Aorta (tissue), 5 donors: ENCODE measurements around the gene EOLA1. TPM values are rescaled to one million over a fixed set of nuclear protein-coding genes. Genes with fewer than 3 reads are reported as not detected.
"Not testable (repeated sequence)": the region's sequence is repeated elsewhere in the genome, so short reads cannot be mapped to it uniquely, and the experiment has no call there.

Experiments used
- ATAC-seq: fragments of 200-7000 bp; cut with Tn5 transposase; one replicate; pipeline ENCODE4 v1.9.1; 2022; ENCODE audit warnings: moderate library complexity; ENCODE audit not compliant: low FRiP score
- DNase-seq, 2 donors: peaks; one replicate each; pipeline ENCODE4 v3.0.0-alpha.2; 2020
- H3K27ac ChIP-seq, 2 donors: one replicate each; pipeline ENCODE4 v1.5.1; 2013; ENCODE audit warnings: low read length in 2 of 2, mild to moderate bottlenecking in 2 of 2, moderate library complexity in 2 of 2, control low read depth in 1 of 2, inconsistent platforms in 1 of 2, low read depth in 1 of 2
- H3K27me3 ChIP-seq, 2 donors: one replicate each; pipeline ENCODE4 v1.6.1; 2013; ENCODE audit warnings: control low read depth in 1 of 2, low read length in 1 of 2, mild to moderate bottlenecking in 1 of 2, moderate library complexity in 1 of 2; ENCODE audit not compliant: insufficient read depth in 2 of 2, control insufficient read depth in 1 of 2
- H3K36me3 ChIP-seq, 2 donors: one replicate each; pipeline ENCODE4 v1.6.1; 2013; ENCODE audit warnings: control low read depth in 1 of 2, low read length in 1 of 2, mild to moderate bottlenecking in 1 of 2; ENCODE audit not compliant: insufficient read depth in 2 of 2, control insufficient read depth in 1 of 2
- H3K4me1 ChIP-seq, 2 donors: one replicate each; pipeline ENCODE4 v1.6.1; 2013; ENCODE audit warnings: low read length in 2 of 2, control low read depth in 1 of 2, mild to moderate bottlenecking in 1 of 2, moderate library complexity in 1 of 2; ENCODE audit not compliant: insufficient read depth in 2 of 2, control insufficient read depth in 1 of 2
- H3K4me3 ChIP-seq, 2 donors: one replicate each; pipeline ENCODE4 v1.5.1; 2013; ENCODE audit warnings: low read length in 2 of 2, control low read depth in 1 of 2, mild to moderate bottlenecking in 1 of 2
- H3K9me3 ChIP-seq: one replicate; pipeline ENCODE4 v1.6.1; 2013; ENCODE audit warnings: mild to moderate bottlenecking, low read length; ENCODE audit not compliant: control insufficient read depth
- WGBS, 2 donors: extraction: QIAGEN DNeasy Blood & Tissue Kit; methylation state at CpG; one replicate each; pipeline ENCODE4 v1.1.7; 2013; 5-methylcytosine and 5-hydroxymethylcytosine counted together
- intact Hi-C, 2 donors: fragments of 100-400 bp; cut with DNase I; formaldehyde crosslinking; loops; one replicate each; pipeline versions ENCODE4 v1.14.2 to v1.15.0; 2022
- polyA plus RNA-seq, 2 donors: library from polyadenylated mRNA; stranded (reverse); fragments of 200-250 nt; gene quantifications; one replicate each; pipeline ENCODE4 v1.2.3, GENCODE V29; 2013
- total RNA-seq, 2 donors: library from RNA; stranded (reverse); fragmentation: NEBNext Ultra II Directional; extraction: Animal tissue kit (Norgen Biotek cat#: 25700); gene quantifications; one replicate each; pipeline ENCODE4 v1.2.1, GENCODE V29; 2021
- donor health status: healthy with polysubstance abuse.
- donor health status: Bipolar disorder and iron deficiency.
- donor health status: DM: no; HTN: no; CAD: no.
- donor health status: DM: no; HTN: no; CAD: no.
- donor health status: DM: yes; HTN: yes; CAD: no.

EOLA1 gene
- total and polyA plus RNA-seq, 4 donors: 16.4 to 25.1 (median 19.8) TPM

GRCh38 chrX:149520636-149521277 is 20.1 kb upstream of the EOLA1 start:
- not testable (repeated sequence) for H3K4me1 ChIP-seq, H3K9me3 ChIP-seq, H3K27ac ChIP-seq, H3K4me3 ChIP-seq, DNase-seq, H3K36me3 ChIP-seq, H3K27me3 ChIP-seq, ATAC-seq
- 46 to 61% methylated on average over 3 of the region's 3 CpGs for WGBS, 2 donors
- intact Hi-C loops: loop anchor here in 1 of 2 donors (5.0 kb wide), 1 partner anchor 112 kb away; the partner anchor contains the start of gene TMEM185A

- ATAC-seq (no peak), DNase-seq (no peak)
- H3K4me1 ChIP-seq: no peaks in the 10 kb centered on the region
- H3K9me3 ChIP-seq: no peaks in the 10 kb centered on the region
- H3K27ac ChIP-seq: no peak overlapping the region
- H3K4me3 ChIP-seq: no peak overlapping the region
- no peaks in the 10 kb centered on the region for H3K36me3 ChIP-seq
- WGBS, 2 donors: 68 to 80% methylated on average over 9 of the region's 9 CpGs
- intact Hi-C loops: loop anchor here in 1 of 2 donors (5.0 kb wide), 1 partner anchor 111 kb away; the partner anchor contains the start of gene TMEM185A
- H3K27me3 ChIP-seq: no peaks in the 10 kb centered on the region
Observed at GRCh38 chrX:149521438-149521837, 19.4 kb upstream of the EOLA1 start.

- Histone ChIP-seq H3K9me3 (no peaks in the 10 kb centered on the region), H3K36me3 (no peaks in the 10 kb centered on the region), H3K27ac (no peak overlapping the region), H3K4me3 (no peak overlapping the region), H3K4me1 (no peaks in the 10 kb centered on the region), H3K27me3 (no peaks in the 10 kb centered on the region)
- intact Hi-C loops: loop anchor here in 1 of 2 donors (5.0 kb wide), 1 partner anchor 109 kb away; the partner anchor contains the start of gene TMEM185A
- ATAC-seq (no peak), DNase-seq (no peak)
- WGBS, 2 donors: 50 to 55% methylated on average over 2 of the region's 2 CpGs
Observed at GRCh38 chrX:149522916-149523315, 17.9 kb upstream of the EOLA1 start.

- H3K27me3 ChIP-seq, H3K4me3 ChIP-seq, H3K9me3 ChIP-seq, H3K36me3 ChIP-seq, intact Hi-C loops, H3K4me1 ChIP-seq: not testable (repeated sequence)
- H3K27ac ChIP-seq: peak overlapping the region in 1 of 2 donors; percentile 74
- ATAC-seq (peak; percentile 67), DNase-seq (peak in 1 of 2 donors; percentile 70)
- WGBS, 2 donors: 8 to 53% methylated on average over 6 of the region's 10 CpGs
Observed at GRCh38 chrX:149525389-149525788, 15.4 kb upstream of the EOLA1 start.

GRCh38 chrX:149525903-149526302 is 14.9 kb upstream of the EOLA1 start:
- peak; percentile 15 for ATAC-seq
- DNase-seq, H3K36me3 ChIP-seq, H3K4me3 ChIP-seq, H3K27me3 ChIP-seq, H3K4me1 ChIP-seq, intact Hi-C loops, H3K9me3 ChIP-seq: not testable (repeated sequence)
- peak overlapping the region in 1 of 2 donors; percentile 86 for H3K27ac ChIP-seq
- WGBS, 2 donors: 68 to 71% methylated on average over 5 of the region's 5 CpGs

- WGBS, 2 donors: 23 to 64% methylated on average over 6 to 9 of the region's 13 CpGs
- H3K4me3 ChIP-seq, H3K9me3 ChIP-seq, H3K27me3 ChIP-seq, ATAC-seq, intact Hi-C loops, H3K36me3 ChIP-seq, DNase-seq, H3K4me1 ChIP-seq: not testable (repeated sequence)
- H3K27ac ChIP-seq: peak overlapping the region in 1 of 2 donors; percentile 86
Observed at GRCh38 chrX:149526318-149527033, 14.3 kb upstream of the EOLA1 start.

GRCh38 chrX:149527705-149528104 is 13.1 kb upstream of the EOLA1 start:
- no peak for DNase-seq
- no peaks in the 10 kb centered on the region for H3K27me3 ChIP-seq
- peak; percentile 41 for ATAC-seq
- intact Hi-C loops: no loop called here
- H3K9me3 ChIP-seq: no peaks in the 10 kb centered on the region
- H3K4me1 ChIP-seq: no peaks in the 10 kb centered on the region
- H3K27ac ChIP-seq: no peak overlapping the region
- no peak overlapping the region for H3K4me3 ChIP-seq
- no peaks in the 10 kb centered on the region for H3K36me3 ChIP-seq
- WGBS, 2 donors: 14 to 44% methylated on average over 1 of the region's 1 CpG

GRCh38 chrX:149528381-149528780 is 12.4 kb upstream of the EOLA1 start:
- H3K9me3 ChIP-seq: no peaks in the 10 kb centered on the region
- no peaks in the 10 kb centered on the region for H3K36me3 ChIP-seq
- H3K4me3 ChIP-seq: no peak overlapping the region

GRCh38 chrX:149531599-149531998 is 9.2 kb upstream of the EOLA1 start:
- intact Hi-C loops: no loop called here
- H3K4me1 ChIP-seq: no peaks in the 10 kb centered on the region
- ATAC-seq (no peak), DNase-seq (no peak)
- no peaks in the 10 kb centered on the region for H3K9me3 ChIP-seq
- WGBS, 2 donors: 58 to 86% methylated on average over 2 of the region's 2 CpGs
- H3K4me3 ChIP-seq: no peak overlapping the region
- no peak overlapping the region for H3K27ac ChIP-seq
- H3K27me3 ChIP-seq: no peaks in the 10 kb centered on the region
- H3K36me3 ChIP-seq: no peaks in the 10 kb centered on the region

More at GRCh38 chrX:149528381-149528780, 12.4 kb upstream of the EOLA1 start:
- ATAC-seq (no peak), DNase-seq (no peak)
- intact Hi-C loops: no loop called here
- Histone ChIP-seq H3K4me1 (no peaks in the 10 kb centered on the region), H3K27me3 (no peaks in the 10 kb centered on the region), H3K27ac (no peak overlapping the region)
- WGBS, 2 donors: 43 to 64% methylated on average over 1 of the region's 1 CpG
